Measurements from ENCODE around the gene MARF1.

MARF1 gene

DNA sequence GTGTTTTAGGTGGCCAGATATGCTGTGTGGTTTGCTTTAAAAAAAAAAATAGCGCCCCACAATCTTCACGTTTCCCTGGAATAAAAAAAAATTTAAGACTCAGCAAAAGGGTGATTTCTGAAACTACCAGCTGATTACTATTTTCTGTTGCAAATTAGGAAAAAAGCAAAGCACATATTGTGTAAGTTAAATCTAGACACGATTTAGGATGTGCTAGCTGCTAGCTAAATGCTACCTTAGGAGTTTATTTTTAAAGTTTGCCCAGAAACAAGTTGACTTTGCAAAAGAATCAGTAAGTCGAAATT is 944 bp upstream of the MARF1 start:
- H3K9ac ChIP-seq (ENCODE audit: low read depth, low read length, poor library complexity): no peak overlapping the region
- H3K79me1 ChIP-seq (ENCODE audit: low read depth, low read length): peaks cover 3% of the 10 kb centered on the region
- no peak for DNase-seq (ENCODE audit: low spot score)
- H2BK15ac ChIP-seq (ENCODE audit: low read length): no peak overlapping the region
- H4K8ac ChIP-seq (ENCODE audit: low read depth, low read length): no peak overlapping the region
- H3K27ac ChIP-seq (replicated peaks; ENCODE audit: low read length): peak overlapping the region; percentile 41
- H3K36me3 ChIP-seq (replicated peaks in 1 of 2; ENCODE audit: control insufficient read depth in 2 of 2, insufficient read depth in 2 of 2, low read length in 2 of 2): peaks cover under 1 to 5% of the 10 kb centered on the region in 2 donors
- H3K4me3 ChIP-seq (ENCODE audit: low read length in 2 of 2): peak overlapping the region in 1 of 2 donors; percentile 96
- peak overlapping the region; percentile 97 for H2AFZ ChIP-seq (ENCODE audit: low read length)
- H2AK5ac ChIP-seq (ENCODE audit: low read depth, low read length): no peak overlapping the region
- H3K27me3 ChIP-seq (ENCODE audit: control insufficient read depth in 3 of 3, insufficient read depth in 3 of 3, low read depth in 1 of 3, low read length in 3 of 3): no peaks in the 10 kb centered on the region
- WGBS, 2 donors (ENCODE audit: extremely low coverage in 2 of 2, insufficient read length in 2 of 2, insufficient replicate concordance in 1 of 2): no CpG with 5 or more reads among the region's 4 CpGs
- peaks cover 5 to 11% of the 10 kb centered on the region in 2 donors for H3K4me1 ChIP-seq (ENCODE audit: control insufficient read depth in 2 of 2, insufficient read depth in 1 of 2, low read depth in 1 of 2, low read length in 2 of 2)
- H2BK5ac ChIP-seq (ENCODE audit: low read length): no peak overlapping the region
- H3K4me2 ChIP-seq (ENCODE audit: insufficient read depth, low read length, poor library complexity, severe bottlenecking): peak overlapping the region; percentile 60
- H3K4ac ChIP-seq (ENCODE audit: low read length): no peak overlapping the region
- H4K91ac ChIP-seq (ENCODE audit: low read depth, low read length, poor library complexity): no peak overlapping the region
- H3K14ac ChIP-seq (ENCODE audit: low read length): no peak overlapping the region
- no peak overlapping the region for H3K18ac ChIP-seq (ENCODE audit: low read length)
- H3K23ac ChIP-seq (ENCODE audit: low read depth, low read length, poor library complexity): no peak overlapping the region
- no peak overlapping the region for H2BK12ac ChIP-seq (ENCODE audit: low read length)
- H3K9me3 ChIP-seq (replicated peaks in 1 of 2; ENCODE audit: control insufficient read depth in 2 of 2, insufficient read depth in 1 of 2, low read depth in 1 of 2, low read length in 2 of 2): no peaks in the 10 kb centered on the region
- no peak overlapping the region for H2BK120ac ChIP-seq (ENCODE audit: low read depth, low read length)

- no peak overlapping the region for H2BK12ac ChIP-seq (ENCODE audit: low read length)
- H2BK15ac ChIP-seq (ENCODE audit: low read length): no peak overlapping the region
- H3K9me3 ChIP-seq (replicated peaks in 1 of 2; ENCODE audit: control insufficient read depth in 2 of 2, insufficient read depth in 1 of 2, low read depth in 1 of 2, low read length in 2 of 2): no peaks in the 10 kb centered on the region
- peak overlapping the region; percentile 96 to 99 for H3K4me3 ChIP-seq (ENCODE audit: low read length in 2 of 2)
- peak overlapping the region; percentile 97 for H3K27ac ChIP-seq (replicated peaks; ENCODE audit: low read length)
- no peak overlapping the region for H2BK5ac ChIP-seq (ENCODE audit: low read length)
- no peak for DNase-seq (ENCODE audit: low spot score)
- peak overlapping the region; percentile 94 for H3K18ac ChIP-seq (ENCODE audit: low read length)
- H3K4ac ChIP-seq (ENCODE audit: low read length): no peak overlapping the region
- no peak overlapping the region for H3K14ac ChIP-seq (ENCODE audit: low read length)
- peak overlapping the region; percentile 97 for H2AFZ ChIP-seq (ENCODE audit: low read length)
- peak overlapping the region; percentile 59 for H3K4me2 ChIP-seq (ENCODE audit: insufficient read depth, low read length, poor library complexity, severe bottlenecking)
- no CpG with 5 or more reads among the region's 23 CpGs for WGBS, 2 donors (ENCODE audit: extremely low coverage in 2 of 2, insufficient read length in 2 of 2, insufficient replicate concordance in 1 of 2)
- H3K9ac ChIP-seq (ENCODE audit: low read depth, low read length, poor library complexity): peak overlapping the region; percentile 94
- no peak overlapping the region for H2BK120ac ChIP-seq (ENCODE audit: low read depth, low read length)
- H3K36me3 ChIP-seq (replicated peaks in 1 of 2; ENCODE audit: control insufficient read depth in 2 of 2, insufficient read depth in 2 of 2, low read length in 2 of 2): peaks cover 2 to 18% of the 10 kb centered on the region in 2 donors
- H3K23ac ChIP-seq (ENCODE audit: low read depth, low read length, poor library complexity): peak overlapping the region; percentile 76
- H3K4me1 ChIP-seq (ENCODE audit: control insufficient read depth in 2 of 2, insufficient read depth in 1 of 2, low read depth in 1 of 2, low read length in 2 of 2): peaks cover 5 to 11% of the 10 kb centered on the region in 2 donors
- H3K79me1 ChIP-seq (ENCODE audit: low read depth, low read length): peaks cover 3% of the 10 kb centered on the region
- no peak overlapping the region for H4K91ac ChIP-seq (ENCODE audit: low read depth, low read length, poor library complexity)
- no peak overlapping the region for H4K8ac ChIP-seq (ENCODE audit: low read depth, low read length)
- no peaks in the 10 kb centered on the region for H3K27me3 ChIP-seq (ENCODE audit: control insufficient read depth in 3 of 3, insufficient read depth in 3 of 3, low read depth in 1 of 3, low read length in 3 of 3)
- H2AK5ac ChIP-seq (ENCODE audit: low read depth, low read length): no peak overlapping the region
Observed at GRCh38 chr16:15642557-15643047, 352 bp downstream of the MARF1 start.

DNA sequence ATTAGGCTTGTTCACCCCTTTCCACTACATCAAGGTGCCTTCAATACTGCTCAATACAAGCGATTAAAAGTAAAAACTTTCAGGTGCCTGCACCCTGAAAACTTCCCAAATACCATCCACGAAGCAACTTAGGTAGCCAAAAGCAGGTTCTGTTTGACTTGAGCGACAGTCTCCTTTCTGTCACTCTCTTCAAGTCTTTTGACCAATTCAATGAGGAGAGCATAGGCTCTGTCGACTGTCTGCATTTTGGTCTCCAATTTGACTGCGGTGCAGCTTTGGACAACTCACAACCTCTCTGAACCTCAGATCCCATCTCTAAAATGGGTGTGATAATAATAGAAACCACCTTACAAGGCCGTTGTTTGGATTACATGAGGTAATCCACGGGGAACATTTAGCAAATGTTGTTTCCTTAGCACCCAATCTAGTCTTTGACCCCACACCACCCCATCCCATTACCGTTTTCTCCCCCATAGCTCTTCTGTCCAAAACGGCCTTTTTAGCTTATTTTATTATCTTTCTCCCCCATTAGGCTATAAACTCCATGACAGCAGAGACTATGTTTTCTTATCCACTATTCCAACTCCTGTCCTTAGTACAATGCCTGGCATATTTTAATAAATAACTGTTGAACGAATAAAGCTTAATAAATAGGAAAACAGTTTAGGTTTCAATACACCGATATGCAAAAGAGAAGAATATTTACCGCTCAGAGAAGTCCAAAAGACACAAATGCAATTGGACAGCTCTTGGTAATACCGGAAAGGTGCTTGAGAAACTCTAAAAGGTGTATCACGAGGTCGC is 999 bp downstream of the MARF1 start:
- Histone ChIP-seq H3K27ac (replicated peaks; ENCODE audit: low read length) (peak overlapping the region; percentile 97), H3K36me3 (replicated peaks in 1 of 2; ENCODE audit: control insufficient read depth in 2 of 2, insufficient read depth in 2 of 2, low read length in 2 of 2) (peaks cover 8 to 24% of the 10 kb centered on the region in 2 donors), H3K27me3 (ENCODE audit: control insufficient read depth in 3 of 3, insufficient read depth in 3 of 3, low read depth in 1 of 3, low read length in 3 of 3) (no peaks in the 10 kb centered on the region), H2BK15ac (ENCODE audit: low read length) (no peak overlapping the region), H3K4me2 (ENCODE audit: insufficient read depth, low read length, poor library complexity, severe bottlenecking) (peak overlapping the region; percentile 59), H3K14ac (ENCODE audit: low read length) (no peak overlapping the region), H2BK5ac (ENCODE audit: low read length) (no peak overlapping the region), H3K18ac (ENCODE audit: low read length) (no peak overlapping the region), H4K8ac (ENCODE audit: low read depth, low read length) (no peak overlapping the region), H3K9ac (ENCODE audit: low read depth, low read length, poor library complexity) (no peak overlapping the region), H2AK5ac (ENCODE audit: low read depth, low read length) (no peak overlapping the region), H2BK12ac (ENCODE audit: low read length) (no peak overlapping the region), H2BK120ac (ENCODE audit: low read depth, low read length) (no peak overlapping the region), H2AFZ (ENCODE audit: low read length) (peak overlapping the region; percentile 97), H3K4me3 (ENCODE audit: low read length in 2 of 2) (peak overlapping the region; percentile 96 to 99), H3K23ac (ENCODE audit: low read depth, low read length, poor library complexity) (no peak overlapping the region), H3K9me3 (replicated peaks in 1 of 2; ENCODE audit: control insufficient read depth in 2 of 2, insufficient read depth in 1 of 2, low read depth in 1 of 2, low read length in 2 of 2) (no peaks in the 10 kb centered on the region), H3K4ac (ENCODE audit: low read length) (no peak overlapping the region), H3K79me1 (ENCODE audit: low read depth, low read length) (peaks cover 3% of the 10 kb centered on the region), H3K4me1 (ENCODE audit: control insufficient read depth in 2 of 2, insufficient read depth in 1 of 2, low read depth in 1 of 2, low read length in 2 of 2) (peaks cover 5 to 11% of the 10 kb centered on the region in 2 donors), H4K91ac (ENCODE audit: low read depth, low read length, poor library complexity) (no peak overlapping the region)
- no peak for DNase-seq (ENCODE audit: low spot score)
- WGBS, 2 donors (ENCODE audit: extremely low coverage in 2 of 2, insufficient read length in 2 of 2, insufficient replicate concordance in 1 of 2): no CpG with 5 or more reads among the region's 15 CpGs

DNA sequence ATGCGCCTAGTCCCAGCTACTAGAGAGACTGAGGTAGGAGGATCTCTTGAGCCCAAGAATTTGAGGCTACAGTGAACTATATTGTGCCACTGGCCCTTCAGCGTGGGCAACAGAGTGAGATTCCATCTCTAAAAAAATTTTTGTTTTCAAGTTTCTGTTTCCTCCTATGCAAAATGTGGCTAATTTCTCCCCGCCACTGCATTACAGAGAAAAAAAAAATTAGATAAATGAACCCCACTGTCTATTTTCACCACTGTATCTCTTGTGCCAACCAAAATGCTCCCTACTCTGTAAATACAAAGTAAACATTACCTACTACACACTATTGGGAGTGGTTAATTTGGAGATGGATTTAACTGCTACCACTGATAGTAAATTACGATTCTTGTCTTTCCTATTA is 2.0 kb downstream of the MARF1 start:
- H3K4me3 ChIP-seq (ENCODE audit: low read length in 2 of 2): no peak overlapping the region

More for the DNA sequence above, 2.0 kb downstream of the MARF1 start:
- no peak overlapping the region for H2AFZ ChIP-seq (ENCODE audit: low read length)
- peaks cover 15 to 34% of the 10 kb centered on the region in 2 donors for H3K36me3 ChIP-seq (replicated peaks in 1 of 2; ENCODE audit: control insufficient read depth in 2 of 2, insufficient read depth in 2 of 2, low read length in 2 of 2)
- WGBS, 2 donors (ENCODE audit: extremely low coverage in 2 of 2, insufficient read length in 2 of 2, insufficient replicate concordance in 1 of 2): no CpG with 5 or more reads among the region's 4 CpGs
- no peak overlapping the region for H3K9ac ChIP-seq (ENCODE audit: low read depth, low read length, poor library complexity)
- H3K23ac ChIP-seq (ENCODE audit: low read depth, low read length, poor library complexity): no peak overlapping the region
- H3K4me1 ChIP-seq (ENCODE audit: control insufficient read depth in 2 of 2, insufficient read depth in 1 of 2, low read depth in 1 of 2, low read length in 2 of 2): peaks cover 5 to 11% of the 10 kb centered on the region in 2 donors
- no peaks in the 10 kb centered on the region for H3K9me3 ChIP-seq (replicated peaks in 1 of 2; ENCODE audit: control insufficient read depth in 2 of 2, insufficient read depth in 1 of 2, low read depth in 1 of 2, low read length in 2 of 2)
- no peaks in the 10 kb centered on the region for H3K27me3 ChIP-seq (ENCODE audit: control insufficient read depth in 3 of 3, insufficient read depth in 3 of 3, low read depth in 1 of 3, low read length in 3 of 3)
- H3K4ac ChIP-seq (ENCODE audit: low read length): no peak overlapping the region
- no peak overlapping the region for H3K14ac ChIP-seq (ENCODE audit: low read length)
- no peak overlapping the region for H4K91ac ChIP-seq (ENCODE audit: low read depth, low read length, poor library complexity)
- DNase-seq (ENCODE audit: low spot score): no peak
- no peak overlapping the region for H3K4me2 ChIP-seq (ENCODE audit: insufficient read depth, low read length, poor library complexity, severe bottlenecking)
- no peak overlapping the region for H4K8ac ChIP-seq (ENCODE audit: low read depth, low read length)
- H3K18ac ChIP-seq (ENCODE audit: low read length): no peak overlapping the region
- H2BK120ac ChIP-seq (ENCODE audit: low read depth, low read length): no peak overlapping the region
- no peak overlapping the region for H2BK12ac ChIP-seq (ENCODE audit: low read length)
- H2AK5ac ChIP-seq (ENCODE audit: low read depth, low read length): no peak overlapping the region
- no peak overlapping the region for H2BK15ac ChIP-seq (ENCODE audit: low read length)
- H3K79me1 ChIP-seq (ENCODE audit: low read depth, low read length): peaks cover 4% of the 10 kb centered on the region
- H2BK5ac ChIP-seq (ENCODE audit: low read length): no peak overlapping the region
- no peak overlapping the region for H3K27ac ChIP-seq (replicated peaks; ENCODE audit: low read length)
